PC-3 (cell line): ENCODE data around the gene MFAP3. TPM values are rescaled to one million over a fixed set of nuclear protein-coding genes. Genes with fewer than 3 reads are reported as not detected.

ENCODE experiments used
- ATAC-seq: fragments of 200-7000 bp; cut with Tn5 transposase; 2 replicates; pipeline ENCODE4 v1.9.1; 2020; ENCODE audit warnings: mild to moderate bottlenecking, moderate library complexity
- BruUV-seq: library from RNA; stranded (reverse); fragments of 400-500 nt; replicated peaks from 2 replicates; lab custom pipeline; 2021; lab: Mats Ljungman, UMichigan
- CTCF ChIA-PET: fragments of 300-600 bp; sonication (Branson Sonifier 250); formaldehyde crosslinking; loops from one replicate; lab custom pipeline; 2022; ENCODE audit warnings: antibody characterized with exemption; lab: Charles Lee
- POLR2A ChIA-PET: fragments of 300-600 bp; sonication (Branson Sonifier 250); formaldehyde crosslinking; loops from one replicate; lab custom pipeline; 2022; ENCODE audit warnings: antibody characterized with exemption; ENCODE audit not compliant: unreplicated experiment; lab: Charles Lee
- DNase-seq: peaks from one replicate; pipeline ENCODE4 v3.0.0-alpha.2; 2015
- H2AFZ ChIP-seq: fragments of 300-600 bp; sonication (generic); 2 replicates; pipeline ENCODE4 v1.6.0; 2016; ENCODE audit warnings: antibody characterized with exemption, low read length
- H3F3A ChIP-seq: fragments of 300-600 bp; sonication (generic); one replicate; pipeline ENCODE4 v1.6.0; 2017; ENCODE audit warnings: antibody characterized with exemption, low read length, control low read depth, mild to moderate bottlenecking; ENCODE audit not compliant: unreplicated experiment
- H3K27ac ChIP-seq: fragments of 300-600 bp; sonication (generic); 2 replicates; pipeline ENCODE4 v1.5.1; 2016; ENCODE audit warnings: mild to moderate bottlenecking, low read length
- H3K27me3 ChIP-seq: fragments of 300-600 bp; sonication (generic); 2 replicates; pipeline ENCODE4 v1.6.1; 2016; ENCODE audit warnings: low read length, mixed read lengths
- H3K36me3 ChIP-seq: fragments of 300-600 bp; sonication (generic); 2 replicates; pipeline ENCODE4 v1.6.1; 2016; ENCODE audit warnings: low read depth, mixed run types, low read length, mixed read lengths
- H3K4me1 ChIP-seq: fragments of 300-600 bp; sonication (generic); 2 replicates; pipeline ENCODE4 v1.5.1; 2016; ENCODE audit warnings: low read length; ENCODE audit not compliant: insufficient read depth
- H3K4me2 ChIP-seq: fragments of 300-600 bp; sonication (generic); 2 replicates; pipeline ENCODE4 v1.6.0; 2016; ENCODE audit warnings: low read length
- H3K4me3 ChIP-seq: fragments of 300-600 bp; sonication (generic); 2 replicates; pipeline ENCODE4 v1.5.1; 2016; ENCODE audit warnings: mild to moderate bottlenecking, low read length, mixed read lengths
- H3K79me2 ChIP-seq: fragments of 300-600 bp; sonication (generic); 2 replicates; pipeline ENCODE4 v1.6.1; 2017; ENCODE audit warnings: low read length, mixed read lengths
- H3K9ac ChIP-seq: fragments of 300-600 bp; sonication (generic); 2 replicates; pipeline ENCODE4 v1.6.0; 2016; ENCODE audit warnings: mild to moderate bottlenecking, low read length
- H3K9me2 ChIP-seq: fragments of 300-600 bp; sonication (generic); replicated peaks from 2 replicates; pipeline ENCODE4 v1.6.1; 2016; ENCODE audit warnings: mixed run types, low read length, mixed read lengths
- H3K9me3 ChIP-seq: fragments of 300-600 bp; sonication (generic); 2 replicates; pipeline ENCODE4 v1.6.1; 2016; ENCODE audit warnings: low read length, mixed read lengths
- H4K20me1 ChIP-seq: fragments of 300-600 bp; sonication (generic); 2 replicates; pipeline ENCODE4 v1.6.1; 2016; ENCODE audit warnings: low read length, mixed read lengths
- CTCF ChIP-seq: fragments of 300-600 bp; sonication (generic); conservative IDR thresholded peaks from 2 replicates; pipeline ENCODE4 v1.5.1; 2017; ENCODE audit warnings: antibody characterized with exemption, low read depth, mild to moderate bottlenecking, low read length
- EZH2 ChIP-seq: fragments of 300-600 bp; sonication (generic); IDR thresholded peaks from one replicate; pipeline ENCODE4 v1.6.1; 2017; ENCODE audit warnings: antibody characterized with exemption, mild to moderate bottlenecking, low read length; ENCODE audit not compliant: unreplicated experiment
- EZH2phosphoT487 ChIP-seq: fragments of 300-600 bp; sonication (generic); IDR thresholded peaks from 2 replicates; pipeline ENCODE4 v1.6.1; 2018; ENCODE audit warnings: mild to moderate bottlenecking, antibody characterized with exemption, low read length, borderline replicate concordance
- intact Hi-C: fragments of 100-400 bp; cut with micrococcal nuclease; formaldehyde crosslinking; loops from 2 replicates; pipeline ENCODE4 v1.9.0; 2023
- total RNA-seq: library from RNA; depleted of rRNA; stranded (reverse); fragments of >200 nt; gene quantifications from 2 replicates; pipeline ENCODE4 v1.2.3, GENCODE V29; 2014

MFAP3 gene
- total RNA-seq, 1 experiment from 2014 or later = 21.1 TPM

- no TSS peak for BruUV-seq
- Histone ChIP-seq H3K79me2 (no peaks in the 10 kb centered on the region), H3K9me2 (no peaks in the 10 kb centered on the region), H3K27ac (no peak overlapping the region), H3F3A (no peaks in the 10 kb centered on the region), H3K4me3 (peak overlapping the region; percentile 56), H3K4me1 (peaks cover 3% of the 10 kb centered on the region), H3K4me2 (peak overlapping the region; percentile 78), H3K27me3 (no peaks in the 10 kb centered on the region), H3K36me3 (no peaks in the 10 kb centered on the region), H4K20me1 (no peaks in the 10 kb centered on the region), H3K9ac (no peak overlapping the region), H3K9me3 (no peaks in the 10 kb centered on the region), H2AFZ (peak overlapping the region; percentile 75)
- peak; percentile 97 for ATAC-seq
- intact Hi-C loops = loop anchor here (1.0 to 10.0 kb wide), 4 partner anchors 108 to 388 kb away; no protein-coding TSS in a partner anchor
- TF ChIP-seq CTCF (peak; percentile 90), EZH2 (no peak)
- CTCF ChIA-PET = interaction anchor here (0.5 to 1.5 kb wide), 7 partner anchors 50 to 348 kb away, joined by 3 to 13 read pairs (median 7); no protein-coding TSS in a partner anchor
- POLR2A ChIA-PET = interaction anchor here (0.6 kb wide), 1 partner anchor 149 kb away, joined by 3 read pairs; no protein-coding TSS in a partner anchor
- peak; percentile 80 for DNase-seq
These were observed 33.8 kb downstream of the MFAP3 start for GRCh38 chr5:154072414-154073171.

- CTCF ChIA-PET = no interaction called here
- TF ChIP-seq EZH2phosphoT487 = no peak
- TF ChIP-seq EZH2 = no peak
- TF ChIP-seq CTCF = no peak
These were observed 37.6 kb downstream of the MFAP3 start for GRCh38 chr5:154076240-154076922.

More at GRCh38 chr5:154076240-154076922, 37.6 kb downstream of the MFAP3 start:
- ATAC-seq = no peak
- no TSS peak for BruUV-seq
- Histone ChIP-seq H2AFZ (no peak overlapping the region), H3K79me2 (no peaks in the 10 kb centered on the region), H3K36me3 (no peaks in the 10 kb centered on the region), H3K9ac (no peak overlapping the region), H3K9me3 (no peaks in the 10 kb centered on the region), H3K4me3 (no peak overlapping the region), H3K27me3 (no peaks in the 10 kb centered on the region), H4K20me1 (no peaks in the 10 kb centered on the region), H3K9me2 (no peaks in the 10 kb centered on the region), H3K4me1 (peaks cover 16% of the 10 kb centered on the region), H3F3A (no peaks in the 10 kb centered on the region), H3K4me2 (no peak overlapping the region), H3K27ac (no peak overlapping the region)
- intact Hi-C loops = loop anchor here (10.0 kb wide), 1 partner anchor 208 kb away; no protein-coding TSS in a partner anchor
- POLR2A ChIA-PET = no interaction called here
- no peak for DNase-seq
